ENCODE measurements around the gene FAF2. TPM values are rescaled to one million over a fixed set of nuclear protein-coding genes. Genes with fewer than 3 reads are reported as not detected.
A peak's percentile ranks its signal among the peaks of the same experiment; 100 is the strongest.

Gene FAF2
- total and polyA plus RNA-seq, 3 donors from 2014 or later = 53.9 to 57.6 (median 55.0) TPM

DNA sequence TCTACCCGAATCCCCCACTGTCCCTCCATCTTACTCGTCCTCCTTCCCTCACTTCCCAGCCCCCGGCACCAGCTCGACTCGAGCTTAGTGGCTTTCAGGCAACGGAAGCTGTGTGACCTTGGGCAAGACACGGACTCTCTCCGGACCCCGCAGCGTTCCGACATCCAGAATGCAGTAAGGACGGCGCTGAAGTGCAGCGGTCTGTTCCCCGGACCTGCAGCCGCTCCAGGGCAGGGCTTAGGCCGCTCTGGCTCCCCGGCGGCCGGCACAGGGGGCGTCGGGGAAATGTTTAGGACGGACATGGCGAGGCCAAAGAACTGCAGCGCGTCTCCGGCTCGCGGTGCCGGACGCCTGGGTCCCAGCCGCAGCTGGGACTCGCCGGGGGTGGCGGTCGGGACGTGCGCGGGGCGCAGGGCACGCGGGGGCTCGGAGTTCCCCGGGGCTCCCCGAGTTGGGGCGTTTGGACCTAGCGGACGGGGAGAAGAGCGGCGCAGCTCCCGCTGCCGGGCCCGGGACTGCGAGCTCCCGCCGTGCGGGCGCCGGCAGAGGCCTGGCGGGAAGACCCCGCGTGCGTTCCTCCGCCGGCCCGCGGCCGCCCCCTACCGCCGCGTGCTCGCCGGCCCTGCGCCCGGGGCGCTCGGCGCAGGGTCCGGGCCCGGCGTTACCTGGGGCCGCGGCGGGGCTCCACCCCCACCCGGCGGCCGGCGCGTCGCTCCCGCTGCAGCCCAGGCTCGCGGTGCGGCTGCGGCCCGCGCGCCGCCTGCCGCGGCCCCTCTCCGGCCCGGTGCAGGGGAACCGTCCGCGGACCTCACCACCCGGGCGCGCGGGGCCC is 94.6 kb downstream of the FAF2 start:
- no peaks in the 10 kb centered on the region for H3K36me3 ChIP-seq (ENCODE audit: low read depth, missing control alignments)
- peaks cover 18% of the 10 kb centered on the region for H3K4me1 ChIP-seq
- 1 to 6% methylated on average over 6 to 85 of the region's 110 CpGs for WGBS, 2 donors
- peak; percentile 41 for DNase-seq
- TF ChIP-seq, protein P1, sequence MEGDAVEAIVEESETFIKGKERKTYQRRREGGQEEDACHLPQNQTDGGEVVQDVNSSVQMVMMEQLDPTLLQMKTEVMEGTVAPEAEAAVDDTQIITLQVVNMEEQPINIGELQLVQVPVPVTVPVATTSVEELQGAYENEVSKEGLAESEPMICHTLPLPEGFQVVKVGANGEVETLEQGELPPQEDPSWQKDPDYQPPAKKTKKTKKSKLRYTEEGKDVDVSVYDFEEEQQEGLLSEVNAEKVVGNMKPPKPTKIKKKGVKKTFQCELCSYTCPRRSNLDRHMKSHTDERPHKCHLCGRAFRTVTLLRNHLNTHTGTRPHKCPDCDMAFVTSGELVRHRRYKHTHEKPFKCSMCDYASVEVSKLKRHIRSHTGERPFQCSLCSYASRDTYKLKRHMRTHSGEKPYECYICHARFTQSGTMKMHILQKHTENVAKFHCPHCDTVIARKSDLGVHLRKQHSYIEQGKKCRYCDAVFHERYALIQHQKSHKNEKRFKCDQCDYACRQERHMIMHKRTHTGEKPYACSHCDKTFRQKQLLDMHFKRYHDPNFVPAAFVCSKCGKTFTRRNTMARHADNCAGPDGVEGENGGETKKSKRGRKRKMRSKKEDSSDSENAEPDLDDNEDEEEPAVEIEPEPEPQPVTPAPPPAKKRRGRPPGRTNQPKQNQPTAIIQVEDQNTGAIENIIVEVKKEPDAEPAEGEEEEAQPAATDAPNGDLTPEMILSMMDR (IDR thresholded peaks at IDR 0.05) = no peak
- no peak for TF ChIP-seq POLR2A (IDR thresholded peaks at IDR 0.05)
- no peaks in the 10 kb centered on the region for H3K9me3 ChIP-seq
- intact Hi-C loops (cut with DNase I; ENCODE audit: low total_unique reads) = loop anchor here (10.0 kb wide), 1 partner anchor 92 kb away; the partner anchor contains the start of genes EIF4E1B and SNCB
- no peaks in the 10 kb centered on the region for H3K27me3 ChIP-seq
- peak overlapping the region; percentile 68 to 71 for H3K27ac ChIP-seq
- peak overlapping the region; percentile 59 to 77 for H3K4me3 ChIP-seq

- DNase-seq = peak; percentile 72
- Histone ChIP-seq H3K9me3 (no peaks in the 10 kb centered on the region), H3K36me3 (ENCODE audit: low read depth, missing control alignments) (no peaks in the 10 kb centered on the region), H3K4me1 (peaks cover 13% of the 10 kb centered on the region), H3K27ac (peak overlapping the region; percentile 58 to 71), H3K27me3 (no peaks in the 10 kb centered on the region), H3K4me3 (peak overlapping the region; percentile 59 to 73)
- TF ChIP-seq POLR2A (IDR thresholded peaks at IDR 0.05) = no peak
- TF ChIP-seq, protein P1 (IDR thresholded peaks at IDR 0.05) = no peak
- WGBS, 2 donors = 0% methylated on average over 3 to 61 of the region's 63 CpGs
- intact Hi-C loops (cut with DNase I; ENCODE audit: low total_unique reads) = loop anchor here (10.0 kb wide), 1 partner anchor 91 kb away; the partner anchor contains the start of genes EIF4E1B and SNCB
These were observed 95.4 kb downstream of the FAF2 start for GRCh38 chr5:176543428-176544182.

DNA sequence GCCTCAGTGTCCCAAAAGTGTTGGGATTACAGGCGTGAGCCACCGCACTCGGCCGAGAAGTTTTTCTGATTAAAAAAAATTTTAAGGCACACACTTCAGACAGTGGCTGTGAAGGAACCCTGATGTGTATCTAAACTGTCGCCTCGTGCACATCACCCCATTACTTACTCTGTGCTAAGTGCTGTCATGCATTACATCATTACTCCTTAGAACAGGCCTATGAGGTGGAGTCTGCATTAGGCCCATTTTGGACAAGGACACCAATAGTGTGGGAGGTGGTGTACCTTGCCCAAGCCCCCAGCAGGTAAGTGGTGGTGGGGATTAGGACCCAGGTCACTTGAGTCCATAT is 97.2 kb downstream of the FAF2 start:
- Histone ChIP-seq H3K27ac (no peak overlapping the region), H3K4me3 (no peak overlapping the region), H3K36me3 (ENCODE audit: low read depth, missing control alignments) (no peaks in the 10 kb centered on the region), H3K4me1 (peaks cover 13% of the 10 kb centered on the region), H3K9me3 (no peaks in the 10 kb centered on the region), H3K27me3 (no peaks in the 10 kb centered on the region)
- no peak for TF ChIP-seq POLR2A (IDR thresholded peaks at IDR 0.05)
- TF ChIP-seq, protein P1 (IDR thresholded peaks at IDR 0.05) = no peak
- 79% methylated on average over 5 to 6 of the region's 6 CpGs for WGBS, 2 donors
- no peak for DNase-seq
- intact Hi-C loops (cut with DNase I; ENCODE audit: low total_unique reads) = loop anchor here (10.0 kb wide), 1 partner anchor 89 kb away; the partner anchor contains the start of genes EIF4E1B and SNCB

DNA sequence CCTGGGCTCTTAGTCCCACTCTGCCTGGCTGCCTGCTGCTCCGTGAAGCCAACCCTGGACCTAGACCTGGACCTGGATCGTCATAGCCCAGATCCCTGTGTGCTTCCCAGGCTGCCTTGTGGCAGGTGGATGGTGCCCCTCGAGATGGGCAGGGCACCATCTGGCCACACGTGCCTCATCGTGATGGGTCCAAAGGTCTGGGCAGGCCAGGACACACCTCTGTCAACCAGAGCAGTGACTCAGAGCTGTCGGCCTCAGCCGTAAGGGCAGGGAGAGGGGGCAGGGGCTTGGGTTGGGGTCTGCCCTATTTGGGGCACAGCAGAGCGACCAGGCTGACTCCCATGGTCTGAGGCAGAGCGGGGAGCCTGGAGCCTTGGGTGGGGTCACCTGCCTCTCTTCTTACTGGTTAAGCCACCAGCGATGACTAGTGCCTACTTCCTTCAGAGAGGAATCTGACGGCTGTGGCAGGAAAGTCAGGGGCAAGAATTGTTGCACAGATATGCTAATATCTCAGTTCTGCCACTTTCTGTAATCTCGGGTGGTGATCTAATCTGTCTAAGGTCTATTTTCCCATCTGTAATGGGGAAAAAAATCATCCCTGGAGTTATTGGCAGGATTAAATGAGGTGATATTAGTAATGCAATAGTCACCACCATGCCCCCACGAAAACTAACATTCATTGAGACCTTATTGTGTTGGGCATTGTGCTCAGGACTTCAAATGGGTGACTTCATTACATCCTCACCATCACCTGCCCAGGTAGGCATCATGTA is 97.7 kb downstream of the FAF2 start:
- no peak for DNase-seq
- Histone ChIP-seq H3K27ac (no peak overlapping the region), H3K4me3 (no peak overlapping the region), H3K27me3 (no peaks in the 10 kb centered on the region), H3K36me3 (ENCODE audit: low read depth, missing control alignments) (no peaks in the 10 kb centered on the region), H3K4me1 (peaks cover 13% of the 10 kb centered on the region), H3K9me3 (no peaks in the 10 kb centered on the region)
- TF ChIP-seq, protein P1 (IDR thresholded peaks at IDR 0.05) = no peak
- no peak for TF ChIP-seq POLR2A (IDR thresholded peaks at IDR 0.05)
- WGBS, 2 donors = 83 to 98% methylated on average over 7 to 13 of the region's 13 CpGs
- intact Hi-C loops (cut with DNase I; ENCODE audit: low total_unique reads) = loop anchor here (10.0 kb wide), 1 partner anchor 89 kb away; the partner anchor contains the start of genes EIF4E1B and SNCB
